GM13977 (cell line): ENCODE results near the gene EPOP.
A peak's percentile ranks its signal among the peaks of the same experiment; 100 is the strongest.

Source experiments
- DNase-seq: peaks from one replicate; pipeline ENCODE4 v3.0.0; 2012; ENCODE audit warnings: low spot score
- in situ Hi-C: fragments of 300-500 bp; cut with MboI; formaldehyde crosslinking; loops from one replicate; pipeline ENCODE4 v1.12.0; 2022; ENCODE audit warnings: low sequenced_read_pairs, low pct_unique_long_range_greater_than_20kb, mixed read lengths, inconsistent platforms; ENCODE audit not compliant: unreplicated experiment
- TF ChIP-seq, protein P1 (sequence below): IDR thresholded peaks from 2 replicates; pipeline ENCODE4 v1.5.1; 2012; ENCODE audit warnings: mild to moderate bottlenecking, control low read depth; ENCODE audit not compliant: insufficient read depth; ENCODE audit errors: extremely low read depth, missing control alignments

The EPOP gene

DNA sequence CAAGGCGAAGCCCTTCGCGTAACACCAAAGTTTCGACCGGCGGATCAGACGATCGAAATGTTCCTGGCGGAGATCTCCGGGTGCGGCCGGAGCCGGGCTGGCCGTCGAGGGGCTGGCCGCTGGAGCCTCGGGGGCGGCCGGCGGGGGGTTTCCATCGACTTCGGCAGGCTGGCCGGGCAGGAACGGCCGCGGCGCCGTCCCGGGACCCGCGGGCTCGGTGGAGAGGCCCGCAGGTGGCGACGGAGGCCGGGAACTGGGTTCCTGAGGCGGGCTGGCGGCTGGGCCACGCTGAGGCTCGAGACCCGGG, 1.1 kb downstream of the EPOP start:
- in situ Hi-C loops, result no loop called here
- TF ChIP-seq, protein P1, sequence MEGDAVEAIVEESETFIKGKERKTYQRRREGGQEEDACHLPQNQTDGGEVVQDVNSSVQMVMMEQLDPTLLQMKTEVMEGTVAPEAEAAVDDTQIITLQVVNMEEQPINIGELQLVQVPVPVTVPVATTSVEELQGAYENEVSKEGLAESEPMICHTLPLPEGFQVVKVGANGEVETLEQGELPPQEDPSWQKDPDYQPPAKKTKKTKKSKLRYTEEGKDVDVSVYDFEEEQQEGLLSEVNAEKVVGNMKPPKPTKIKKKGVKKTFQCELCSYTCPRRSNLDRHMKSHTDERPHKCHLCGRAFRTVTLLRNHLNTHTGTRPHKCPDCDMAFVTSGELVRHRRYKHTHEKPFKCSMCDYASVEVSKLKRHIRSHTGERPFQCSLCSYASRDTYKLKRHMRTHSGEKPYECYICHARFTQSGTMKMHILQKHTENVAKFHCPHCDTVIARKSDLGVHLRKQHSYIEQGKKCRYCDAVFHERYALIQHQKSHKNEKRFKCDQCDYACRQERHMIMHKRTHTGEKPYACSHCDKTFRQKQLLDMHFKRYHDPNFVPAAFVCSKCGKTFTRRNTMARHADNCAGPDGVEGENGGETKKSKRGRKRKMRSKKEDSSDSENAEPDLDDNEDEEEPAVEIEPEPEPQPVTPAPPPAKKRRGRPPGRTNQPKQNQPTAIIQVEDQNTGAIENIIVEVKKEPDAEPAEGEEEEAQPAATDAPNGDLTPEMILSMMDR, result peak; percentile 33
- DNase-seq, result peak; percentile 49

DNA sequence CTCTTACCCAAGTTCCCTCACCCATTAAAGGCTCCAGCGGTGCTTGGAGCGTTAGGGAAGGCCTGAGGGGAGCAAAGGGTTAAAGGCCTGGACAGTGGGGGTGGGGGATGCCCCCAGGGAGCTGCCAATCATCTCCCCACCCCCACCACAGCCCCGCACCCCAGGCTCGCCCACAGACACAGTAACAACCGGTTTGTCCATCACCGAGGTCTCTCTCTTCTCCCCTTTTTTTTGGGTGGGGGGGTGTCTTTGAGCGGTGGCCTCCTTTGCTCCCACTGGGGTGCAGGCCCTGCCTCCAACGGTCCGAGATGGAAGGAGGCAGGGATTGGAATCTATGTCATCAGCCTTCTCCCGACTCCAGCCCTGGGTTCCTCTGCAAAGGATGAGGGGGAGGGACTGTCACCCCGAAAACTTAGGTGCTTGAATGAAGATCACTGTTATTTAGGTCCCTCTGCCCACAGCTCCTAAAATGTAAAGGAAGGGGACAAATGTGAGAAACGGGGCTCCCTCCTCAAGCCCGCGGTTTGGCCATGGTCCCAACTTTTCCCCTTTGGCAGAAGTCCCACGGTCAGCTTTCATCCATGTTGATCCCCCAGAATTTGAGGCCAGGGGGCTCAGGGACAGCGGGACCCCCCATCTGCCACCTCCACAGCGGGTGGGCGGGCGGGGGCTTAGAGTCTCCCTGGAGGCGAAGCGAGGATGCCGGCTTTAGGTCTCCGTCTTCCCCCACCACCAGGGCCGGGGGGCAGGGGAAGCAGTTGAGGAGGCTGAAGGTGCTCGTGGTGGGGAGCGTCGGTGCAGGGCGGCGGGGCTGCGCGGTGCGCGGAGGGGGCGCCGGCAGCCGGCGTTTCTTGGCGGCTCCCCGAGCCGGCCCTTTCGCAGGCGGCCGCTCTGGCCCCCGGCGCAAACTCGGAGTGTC, 1.7 kb downstream of the EPOP start:
- TF ChIP-seq, protein P1, result no peak
- no peak for DNase-seq
- in situ Hi-C loops, result no loop called here

DNA sequence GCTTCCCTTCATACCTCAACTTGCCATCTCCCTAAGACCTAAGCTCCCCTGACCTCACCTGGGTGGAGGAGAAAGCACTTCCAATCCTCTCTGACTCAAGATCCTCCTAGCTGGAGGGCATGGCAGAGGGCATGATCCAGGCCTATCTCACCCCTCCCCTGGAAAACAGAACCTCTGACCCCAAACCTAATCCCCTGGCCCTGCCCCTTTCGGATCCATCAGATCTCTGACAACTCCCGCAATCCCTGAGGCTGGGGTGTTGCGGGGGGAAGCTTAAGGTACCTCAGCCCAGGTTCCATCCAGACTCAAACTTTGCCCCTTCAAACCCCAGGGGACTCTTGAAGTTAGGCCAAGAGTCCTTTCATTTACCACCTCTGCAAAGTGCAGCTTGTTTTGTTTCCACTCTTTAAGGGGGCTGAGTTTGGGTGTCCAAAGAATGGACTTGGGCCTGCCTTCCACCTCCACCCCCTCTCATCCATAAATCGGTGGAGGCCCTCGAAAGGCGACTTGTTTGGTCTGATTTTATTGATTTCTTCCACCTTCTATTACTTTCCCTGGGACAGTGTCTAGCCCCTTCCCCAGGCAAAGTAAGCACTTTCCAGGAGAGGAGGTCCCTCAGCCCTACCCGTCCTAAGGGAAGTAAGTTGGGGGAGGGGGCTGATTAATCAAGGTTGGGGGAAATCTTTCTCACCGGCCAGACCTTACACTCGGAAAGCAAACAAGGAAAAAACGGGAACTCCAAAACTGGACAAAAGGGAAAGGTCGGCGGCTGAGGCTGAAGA, 2.6 kb downstream of the EPOP start:
- TF ChIP-seq, protein P1, result no peak
- in situ Hi-C loops, result no loop called here

DNA sequence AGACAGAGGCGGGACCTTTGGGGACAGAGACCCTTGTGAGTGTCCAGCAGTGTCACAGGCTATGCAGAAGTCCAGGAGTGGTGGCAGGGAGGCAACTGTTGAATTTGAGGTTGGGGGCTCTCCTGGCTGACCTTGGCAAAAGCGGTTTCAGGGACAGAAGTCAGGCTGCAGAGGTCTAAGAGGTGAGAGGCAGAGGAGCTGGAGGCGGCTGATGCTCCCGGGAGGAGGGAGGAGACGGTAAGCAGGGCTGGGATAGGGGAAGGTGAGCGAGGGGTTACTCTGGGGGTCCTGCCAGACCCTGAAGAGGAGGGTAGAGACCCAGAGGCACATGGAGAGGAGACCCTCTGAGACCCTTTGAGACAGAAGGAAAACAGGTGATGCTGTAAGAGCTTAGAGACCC, 5.2 kb downstream of the EPOP start:
- DNase-seq, result no peak
- TF ChIP-seq, protein P1, result no peak
- in situ Hi-C loops, result loop anchor here (10.0 kb wide), 1 partner anchor 115 kb away; no protein-coding TSS in a partner anchor

More for the DNA sequence above, 2.6 kb downstream of the EPOP start:
- no peak for DNase-seq

DNA sequence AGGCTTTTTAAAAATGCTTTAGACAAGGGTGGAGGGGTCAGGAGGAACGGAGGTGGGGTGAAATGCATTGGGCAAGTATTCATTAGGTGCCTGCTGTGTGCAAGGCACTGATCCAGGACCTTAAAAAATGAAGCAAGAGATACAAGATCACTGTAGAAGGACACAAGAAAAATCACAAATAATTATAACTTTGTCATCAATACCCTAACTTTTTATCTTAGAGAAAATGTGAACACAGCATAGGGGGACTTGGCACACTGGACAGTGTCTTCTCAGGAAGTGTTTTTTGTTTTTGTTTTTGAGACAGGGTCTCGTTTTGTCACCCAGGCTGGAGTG, 7.0 kb downstream of the EPOP start:
- TF ChIP-seq, protein P1, result peak; percentile 1
- in situ Hi-C loops, result loop anchor here (10.0 kb wide), 1 partner anchor 113 kb away; no protein-coding TSS in a partner anchor
- no peak for DNase-seq

DNA sequence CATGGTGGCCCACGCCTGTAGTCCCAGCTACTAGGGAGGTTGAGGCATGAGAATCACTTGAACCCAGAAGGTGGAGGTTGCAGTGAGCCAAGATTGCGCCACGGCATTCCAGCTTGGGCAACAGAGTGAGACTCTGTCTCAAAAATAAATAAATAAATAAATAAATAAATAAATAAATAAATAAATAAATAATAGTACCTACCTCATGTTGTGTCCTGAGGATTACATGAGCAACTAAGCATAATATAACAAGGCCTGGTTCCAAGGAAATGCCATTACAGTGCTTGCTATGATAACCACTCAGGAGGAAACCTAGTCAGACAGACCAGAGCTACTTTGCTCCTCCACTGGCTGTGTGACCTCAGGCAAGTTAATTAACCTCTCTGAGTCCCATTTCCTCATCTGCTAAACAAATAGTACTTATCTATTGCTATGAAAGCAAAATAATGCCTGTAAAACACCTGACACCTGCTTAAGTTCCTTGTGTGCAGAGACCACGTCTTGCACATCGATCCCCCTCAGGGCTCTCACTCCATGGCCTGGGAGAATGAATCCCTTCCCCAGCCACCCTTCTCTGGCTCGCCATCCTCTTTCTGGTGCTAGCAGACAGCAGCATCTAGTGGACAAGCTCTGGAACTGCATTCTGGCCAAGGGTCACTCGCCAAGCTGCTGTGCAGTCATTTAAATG, 7.5 kb downstream of the EPOP start:
- in situ Hi-C loops, result loop anchor here (10.0 kb wide), 1 partner anchor 112 kb away; no protein-coding TSS in a partner anchor
- TF ChIP-seq, protein P1, result peak; percentile 100

More for the DNA sequence above, 7.5 kb downstream of the EPOP start:
- DNase-seq, result peak; percentile 82
